ENCODE measurements around the gene COLEC12.

COLEC12 gene

GRCh38 chr18:448116-448790 is 52.2 kb downstream of the COLEC12 start:
- no peak for TF ChIP-seq FOXP2 (optimal IDR thresholded peaks at IDR 0.05; ENCODE audit: control extremely low read depth, extremely low read length, insufficient read depth)
- TF ChIP-seq EZH2 (IDR thresholded peaks at IDR 0.05) = no peak
- no peak for TF ChIP-seq POLR2AphosphoS5 (IDR thresholded peaks at IDR 0.05; ENCODE audit: borderline replicate concordance, low read depth, low read length)
- Histone ChIP-seq H3K27ac (no peak overlapping the region), H3K36me3 (ENCODE audit: insufficient read depth, low read length) (no peaks in the 10 kb centered on the region), H3K9me3 (ENCODE audit: low read depth, low read length) (no peaks in the 10 kb centered on the region), H3K4me3 (no peak overlapping the region), H3K9ac (ENCODE audit: insufficient read length) (no peak overlapping the region)
- no peak for DNase-seq (ENCODE audit: low read depth, low spot score)

- TF ChIP-seq EZH2 (IDR thresholded peaks at IDR 0.05) (no peak), FOXP2 (optimal IDR thresholded peaks at IDR 0.05; ENCODE audit: control extremely low read depth, extremely low read length, insufficient read depth) (no peak), POLR2AphosphoS5 (IDR thresholded peaks at IDR 0.05; ENCODE audit: borderline replicate concordance, low read depth, low read length) (no peak)
- Histone ChIP-seq H3K36me3 (ENCODE audit: insufficient read depth, low read length) (no peaks in the 10 kb centered on the region), H3K4me3 (no peak overlapping the region), H3K9ac (ENCODE audit: insufficient read length) (no peak overlapping the region), H3K9me3 (ENCODE audit: low read depth, low read length) (no peaks in the 10 kb centered on the region), H3K27ac (no peak overlapping the region)
- no peak for DNase-seq (ENCODE audit: low read depth, low spot score)
Observed at GRCh38 chr18:446941-447560, 53.5 kb downstream of the COLEC12 start.

- no peak overlapping the region for H3K9ac ChIP-seq (ENCODE audit: insufficient read length)
- H3K27ac ChIP-seq = no peak overlapping the region
- no peak for DNase-seq (ENCODE audit: low read depth, low spot score)
- H3K4me3 ChIP-seq = no peak overlapping the region
- no peaks in the 10 kb centered on the region for H3K36me3 ChIP-seq (ENCODE audit: insufficient read depth, low read length)
- no peaks in the 10 kb centered on the region for H3K9me3 ChIP-seq (ENCODE audit: low read depth, low read length)
- TF ChIP-seq POLR2AphosphoS5 (IDR thresholded peaks at IDR 0.05; ENCODE audit: borderline replicate concordance, low read depth, low read length) (no peak), EZH2 (IDR thresholded peaks at IDR 0.05) (no peak), FOXP2 (optimal IDR thresholded peaks at IDR 0.05; ENCODE audit: control extremely low read depth, extremely low read length, insufficient read depth) (no peak)
Observed at GRCh38 chr18:445055-445454, 55.4 kb downstream of the COLEC12 start.

GRCh38 chr18:438571-438970 is 61.9 kb downstream of the COLEC12 start:
- Histone ChIP-seq H3K9ac (ENCODE audit: insufficient read length) (no peak overlapping the region), H3K4me3 (no peak overlapping the region), H3K27ac (no peak overlapping the region), H3K36me3 (ENCODE audit: insufficient read depth, low read length) (no peaks in the 10 kb centered on the region), H3K9me3 (ENCODE audit: low read depth, low read length) (no peaks in the 10 kb centered on the region; the same call in 1 of the 2 replicates)
- DNase-seq (ENCODE audit: low read depth, low spot score) = no peak
- no peak for TF ChIP-seq EZH2 (IDR thresholded peaks at IDR 0.05)
- no peak for TF ChIP-seq FOXP2 (optimal IDR thresholded peaks at IDR 0.05; ENCODE audit: control extremely low read depth, extremely low read length, insufficient read depth)
- no peak for TF ChIP-seq POLR2AphosphoS5 (IDR thresholded peaks at IDR 0.05; ENCODE audit: borderline replicate concordance, low read depth, low read length)

- Histone ChIP-seq H3K27ac (no peak overlapping the region), H3K4me3 (no peak overlapping the region), H3K9me3 (ENCODE audit: low read depth, low read length) (no peaks in the 10 kb centered on the region; the same call in 1 of the 2 replicates), H3K9ac (ENCODE audit: insufficient read length) (no peak overlapping the region), H3K36me3 (ENCODE audit: insufficient read depth, low read length) (no peaks in the 10 kb centered on the region)
- no peak for DNase-seq (ENCODE audit: low read depth, low spot score)
- TF ChIP-seq POLR2AphosphoS5 (IDR thresholded peaks at IDR 0.05; ENCODE audit: borderline replicate concordance, low read depth, low read length) (no peak), EZH2 (IDR thresholded peaks at IDR 0.05) (no peak), FOXP2 (optimal IDR thresholded peaks at IDR 0.05; ENCODE audit: control extremely low read depth, extremely low read length, insufficient read depth) (no peak)
Observed at GRCh38 chr18:435940-436339, 64.6 kb downstream of the COLEC12 start.

GRCh38 chr18:434410-434809 is 66.1 kb downstream of the COLEC12 start:
- H3K4me3 ChIP-seq = no peak overlapping the region

GRCh38 chr18:433960-434359 is 66.5 kb downstream of the COLEC12 start:
- no peaks in the 10 kb centered on the region; the same call in 1 of the 2 replicates for H3K9me3 ChIP-seq (ENCODE audit: low read depth, low read length)
- H3K27ac ChIP-seq = no peak overlapping the region
- no peaks in the 10 kb centered on the region for H3K36me3 ChIP-seq (ENCODE audit: insufficient read depth, low read length)
- no peak overlapping the region for H3K4me3 ChIP-seq
- TF ChIP-seq POLR2AphosphoS5 (IDR thresholded peaks at IDR 0.05; ENCODE audit: borderline replicate concordance, low read depth, low read length) (no peak), FOXP2 (optimal IDR thresholded peaks at IDR 0.05; ENCODE audit: control extremely low read depth, extremely low read length, insufficient read depth) (no peak), EZH2 (IDR thresholded peaks at IDR 0.05) (no peak)
- DNase-seq (ENCODE audit: low read depth, low spot score) = no peak
- H3K9ac ChIP-seq (ENCODE audit: insufficient read length) = no peak overlapping the region

More at GRCh38 chr18:434410-434809, 66.1 kb downstream of the COLEC12 start:
- no peak overlapping the region for H3K9ac ChIP-seq (ENCODE audit: insufficient read length)
- DNase-seq (ENCODE audit: low read depth, low spot score) = no peak
- no peaks in the 10 kb centered on the region; the same call in 1 of the 2 replicates for H3K9me3 ChIP-seq (ENCODE audit: low read depth, low read length)
- no peak overlapping the region for H3K27ac ChIP-seq
- TF ChIP-seq EZH2 (IDR thresholded peaks at IDR 0.05) (no peak), FOXP2 (optimal IDR thresholded peaks at IDR 0.05; ENCODE audit: control extremely low read depth, extremely low read length, insufficient read depth) (no peak), POLR2AphosphoS5 (IDR thresholded peaks at IDR 0.05; ENCODE audit: borderline replicate concordance, low read depth, low read length) (no peak)
- H3K36me3 ChIP-seq (ENCODE audit: insufficient read depth, low read length) = no peaks in the 10 kb centered on the region

GRCh38 chr18:433298-433697 is 67.2 kb downstream of the COLEC12 start:
- Histone ChIP-seq H3K4me3 (no peak overlapping the region), H3K9ac (ENCODE audit: insufficient read length) (no peak overlapping the region), H3K9me3 (ENCODE audit: low read depth, low read length) (no peaks in the 10 kb centered on the region; the same call in 1 of the 2 replicates), H3K36me3 (ENCODE audit: insufficient read depth, low read length) (no peaks in the 10 kb centered on the region), H3K27ac (no peak overlapping the region)
- no peak for TF ChIP-seq EZH2 (IDR thresholded peaks at IDR 0.05)
- TF ChIP-seq POLR2AphosphoS5 (IDR thresholded peaks at IDR 0.05; ENCODE audit: borderline replicate concordance, low read depth, low read length) = no peak
- TF ChIP-seq FOXP2 (optimal IDR thresholded peaks at IDR 0.05; ENCODE audit: control extremely low read depth, extremely low read length, insufficient read depth) = no peak
- no peak for DNase-seq (ENCODE audit: low read depth, low spot score)
